ENCODE measurements around the gene CTTNBP2NL.

DNA sequence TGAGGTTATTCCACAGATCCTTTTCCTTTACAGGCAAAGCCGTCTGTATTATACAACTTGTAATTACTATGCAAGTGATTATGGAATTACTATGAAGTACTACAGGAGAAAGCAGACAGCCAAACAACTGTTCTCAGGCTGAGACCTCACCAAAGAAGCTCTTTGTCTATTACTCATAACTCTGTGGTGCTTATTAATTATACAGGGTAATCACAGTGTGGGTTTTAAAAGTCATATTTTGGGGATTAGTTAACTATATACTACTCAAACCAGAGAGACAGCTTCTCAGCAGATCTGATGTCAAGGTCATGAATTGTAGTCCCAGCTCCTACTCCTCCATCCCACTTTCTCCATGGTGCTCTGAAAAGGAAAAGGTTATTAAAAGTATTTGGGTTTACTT lies 49.6 kb downstream of the CTTNBP2NL start:
- TF ChIP-seq, protein P1, sequence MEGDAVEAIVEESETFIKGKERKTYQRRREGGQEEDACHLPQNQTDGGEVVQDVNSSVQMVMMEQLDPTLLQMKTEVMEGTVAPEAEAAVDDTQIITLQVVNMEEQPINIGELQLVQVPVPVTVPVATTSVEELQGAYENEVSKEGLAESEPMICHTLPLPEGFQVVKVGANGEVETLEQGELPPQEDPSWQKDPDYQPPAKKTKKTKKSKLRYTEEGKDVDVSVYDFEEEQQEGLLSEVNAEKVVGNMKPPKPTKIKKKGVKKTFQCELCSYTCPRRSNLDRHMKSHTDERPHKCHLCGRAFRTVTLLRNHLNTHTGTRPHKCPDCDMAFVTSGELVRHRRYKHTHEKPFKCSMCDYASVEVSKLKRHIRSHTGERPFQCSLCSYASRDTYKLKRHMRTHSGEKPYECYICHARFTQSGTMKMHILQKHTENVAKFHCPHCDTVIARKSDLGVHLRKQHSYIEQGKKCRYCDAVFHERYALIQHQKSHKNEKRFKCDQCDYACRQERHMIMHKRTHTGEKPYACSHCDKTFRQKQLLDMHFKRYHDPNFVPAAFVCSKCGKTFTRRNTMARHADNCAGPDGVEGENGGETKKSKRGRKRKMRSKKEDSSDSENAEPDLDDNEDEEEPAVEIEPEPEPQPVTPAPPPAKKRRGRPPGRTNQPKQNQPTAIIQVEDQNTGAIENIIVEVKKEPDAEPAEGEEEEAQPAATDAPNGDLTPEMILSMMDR (IDR thresholded peaks at IDR 0.05): no peak
- TF ChIP-seq EP300 (IDR thresholded peaks at IDR 0.05): no peak

All from ovary (tissue), 3 donors.